ENCODE results near the gene CAST. TPM values are rescaled to one million over a fixed set of nuclear protein-coding genes. Genes with fewer than 3 reads are reported as not detected.

Gene CAST
- total RNA-seq, 2 experiments from 2014 or later, result 124 to 131 TPM

GRCh38 chr5:96771395-96771794 lies 109.2 kb downstream of the CAST start:
- POLR2A ChIA-PET, result no interaction called here
- Mint-ChIP-seq H3K4me1 (ENCODE audit: low read depth) (peaks cover 16% of the 10 kb centered on the region), H3K4me3 (no peak overlapping the region), H3K36me3 (ENCODE audit: low read depth) (peaks cover 51% of the 10 kb centered on the region), H3K9me3 (no peaks in the 10 kb centered on the region), H3K27me3 (no peaks in the 10 kb centered on the region), H3K27ac (peak overlapping the region; percentile 72)
- ATAC-seq (peak; percentile 81), DNase-seq (no peak)
- intact Hi-C loops (cut with micrococcal nuclease), result no loop called here
- CTCF ChIA-PET, result interaction anchor here (0.6 to 4.3 kb wide), 6 partner anchors 9 to 393 kb away, joined by 3 to 23 read pairs (median 4); no protein-coding TSS in a partner anchor
- TF ChIP-seq CTCF (IDR thresholded peaks at IDR 0.05), result no peak

- Mint-ChIP-seq H3K4me3 (no peak overlapping the region), H3K9me3 (no peaks in the 10 kb centered on the region), H3K27me3 (no peaks in the 10 kb centered on the region), H3K36me3 (ENCODE audit: low read depth) (peaks cover 55% of the 10 kb centered on the region), H3K4me1 (ENCODE audit: low read depth) (peaks cover 16% of the 10 kb centered on the region), H3K27ac (peak overlapping the region; percentile 55)
- POLR2A ChIA-PET, result interaction anchor here (1.1 kb wide), 1 partner anchor 19 kb away, joined by 3 read pairs; no protein-coding TSS in a partner anchor
- ATAC-seq, result no peak
- no peak for DNase-seq
- CTCF ChIA-PET, result interaction anchor here (0.9 to 4.3 kb wide), 7 partner anchors 10 to 390 kb away, joined by 3 to 23 read pairs (median 5); no protein-coding TSS in a partner anchor
- no peak for TF ChIP-seq CTCF (IDR thresholded peaks at IDR 0.05)
- intact Hi-C loops (cut with micrococcal nuclease), result no loop called here
These were observed 109.9 kb downstream of the CAST start for GRCh38 chr5:96772111-96772510.

GRCh38 chr5:96772542-96772941 lies 110.4 kb downstream of the CAST start:
- H3K4me3 Mint-ChIP-seq, result no peak overlapping the region
- no peaks in the 10 kb centered on the region for H3K27me3 Mint-ChIP-seq

GRCh38 chr5:96775050-96775449 lies 112.9 kb downstream of the CAST start:
- peaks cover 64% of the 10 kb centered on the region for H3K36me3 Mint-ChIP-seq (ENCODE audit: low read depth)
- H3K4me3 Mint-ChIP-seq, result no peak overlapping the region
- no peaks in the 10 kb centered on the region for H3K9me3 Mint-ChIP-seq
- intact Hi-C loops (cut with micrococcal nuclease), result no loop called here
- DNase-seq, result no peak
- no peak overlapping the region for H3K27ac Mint-ChIP-seq
- POLR2A ChIA-PET, result interaction anchor here (3.0 kb wide), 1 partner anchor 14 kb away, joined by 15 read pairs; no protein-coding TSS in a partner anchor
- no peak for TF ChIP-seq CTCF (IDR thresholded peaks at IDR 0.05)
- no peak for ATAC-seq
- no peaks in the 10 kb centered on the region for H3K27me3 Mint-ChIP-seq
- CTCF ChIA-PET, result interaction anchor here (1.0 kb wide), 1 partner anchor 22 kb away, joined by 4 read pairs; no protein-coding TSS in a partner anchor
- peaks cover 16% of the 10 kb centered on the region for H3K4me1 Mint-ChIP-seq (ENCODE audit: low read depth)

More at GRCh38 chr5:96772542-96772941, 110.4 kb downstream of the CAST start:
- Mint-ChIP-seq H3K36me3 (ENCODE audit: low read depth) (peaks cover 58% of the 10 kb centered on the region), H3K4me1 (ENCODE audit: low read depth) (peaks cover 16% of the 10 kb centered on the region), H3K27ac (peak overlapping the region; percentile 63), H3K9me3 (no peaks in the 10 kb centered on the region)
- intact Hi-C loops (cut with micrococcal nuclease), result no loop called here
- ChIA-PET POLR2A (interaction anchor here (0.8 to 1.1 kb wide), 2 partner anchors 19 to 31 kb away, joined by 3 to 4 read pairs; no protein-coding TSS in a partner anchor), CTCF (interaction anchor here (0.9 to 1.5 kb wide), 4 partner anchors 10 to 390 kb away, joined by 5 to 7 read pairs (median 5); no protein-coding TSS in a partner anchor)
- DNase-seq (no peak), ATAC-seq (no peak)
- TF ChIP-seq CTCF (IDR thresholded peaks at IDR 0.05), result no peak

- DNase-seq (no peak), ATAC-seq (no peak)
- intact Hi-C loops (cut with micrococcal nuclease), result no loop called here
- ChIA-PET POLR2A (interaction anchor here (0.6 to 3.0 kb wide), 3 partner anchors 10 to 392 kb away, joined by 3 to 15 read pairs (median 3); no protein-coding TSS in a partner anchor), CTCF (interaction anchor here (1.0 to 1.8 kb wide), 4 partner anchors 9 to 366 kb away, joined by 4 to 7 read pairs (median 5); partner anchors contain the start of gene LIX1)
- no peak for TF ChIP-seq CTCF (IDR thresholded peaks at IDR 0.05)
- H3K9me3 Mint-ChIP-seq, result no peaks in the 10 kb centered on the region
- H3K27me3 Mint-ChIP-seq, result no peaks in the 10 kb centered on the region
- H3K4me1 Mint-ChIP-seq (ENCODE audit: low read depth), result peaks cover 16% of the 10 kb centered on the region
- no peak overlapping the region for H3K4me3 Mint-ChIP-seq
- H3K36me3 Mint-ChIP-seq (ENCODE audit: low read depth), result peaks cover 64% of the 10 kb centered on the region
- H3K27ac Mint-ChIP-seq, result no peak overlapping the region
These were observed 113.5 kb downstream of the CAST start for GRCh38 chr5:96775689-96776088.
